HepG2 (cell line): ENCODE measurements around the gene FN1. TPM values are rescaled to one million over a fixed set of nuclear protein-coding genes. Genes with fewer than 3 reads are reported as not detected.

Experiments used
- BRF2 ChIP-seq: sonication (generic); formaldehyde crosslinking; IDR thresholded peaks from 2 replicates; pipeline ENCODE4 v1.8.1; 2022; ENCODE audit warnings: mild to moderate bottlenecking, missing genetic modification reagents
- DZIP1 ChIP-seq: sonication (generic); formaldehyde crosslinking; IDR thresholded peaks from 2 replicates; pipeline ENCODE4 v1.5.0; 2020; ENCODE audit warnings: mild to moderate bottlenecking, missing genetic modification reagents
- FOXK1 ChIP-seq: sonication (generic); formaldehyde crosslinking; IDR thresholded peaks from 2 replicates; pipeline ENCODE4 v1.4.0; 2020; ENCODE audit warnings: low read depth, missing genetic modification reagents, borderline replicate concordance
- HNF1A ChIP-seq, 2 experiments: sonication (generic) in 1 of 2; formaldehyde crosslinking in 1 of 2; IDR thresholded peaks; 2 replicates each; pipeline versions ENCODE4 v1.4.0 to v1.6.1; 2016 to 2020; ENCODE audit warnings: borderline replicate concordance in 1 of 2, low read depth in 1 of 2, mild to moderate bottlenecking in 1 of 2, missing genetic modification reagents in 1 of 2
- IRF1 ChIP-seq: sonication (generic); formaldehyde crosslinking; IDR thresholded peaks from 2 replicates; pipeline ENCODE4 v1.4.0; 2020; ENCODE audit warnings: low read depth, mild to moderate bottlenecking, missing genetic modification reagents
- KAT2B ChIP-seq: fragments of 150-350 bp; IDR thresholded peaks from 2 replicates; pipeline ENCODE4 v1.6.1; 2014; ENCODE audit warnings: low read depth, low read length, borderline replicate concordance
- MIER2 ChIP-seq: IDR thresholded peaks from 2 replicates; pipeline ENCODE4 v1.6.1; 2016; ENCODE audit warnings: missing biosample characterization, missing genetic modification reagents
- MTA1 ChIP-seq: sonication (generic); formaldehyde crosslinking; IDR thresholded peaks from 2 replicates; pipeline ENCODE4 v1.4.0; 2020; ENCODE audit warnings: missing genetic modification reagents, mild to moderate bottlenecking, borderline replicate concordance
- MTERF4 ChIP-seq: sonication (generic); formaldehyde crosslinking; IDR thresholded peaks from 2 replicates; pipeline ENCODE4 v1.8.0; 2023; ENCODE audit warnings: mild to moderate bottlenecking, missing genetic modification reagents
- MYC ChIP-seq: sonication (generic); formaldehyde crosslinking; IDR thresholded peaks from 2 replicates; pipeline ENCODE4 v1.9.0; 2021; ENCODE audit warnings: missing genetic modification reagents, borderline replicate concordance
- NFRKB ChIP-seq: fragments of 450-650 bp; IDR thresholded peaks from 2 replicates; pipeline ENCODE4 v1.6.1; 2017
- PAF1 ChIP-seq: IDR thresholded peaks from 2 replicates; pipeline ENCODE4 v1.6.1; 2016; ENCODE audit warnings: missing genetic modification reagents, missing compliant biosample characterization
- PHF21A ChIP-seq: sonication (generic); formaldehyde crosslinking; IDR thresholded peaks from 2 replicates; pipeline ENCODE4 v1.5.0; 2020; ENCODE audit warnings: mild to moderate bottlenecking, missing genetic modification reagents
- RFXAP ChIP-seq: sonication (generic); formaldehyde crosslinking; IDR thresholded peaks from 2 replicates; pipeline ENCODE4 v1.4.0; 2020; ENCODE audit warnings: missing genetic modification reagents, borderline replicate concordance
- SNRNP70 ChIP-seq: fragments of 200-400 bp; formaldehyde crosslinking; IDR thresholded peaks from 2 replicates; pipeline ENCODE4 v1.6.1; 2017; ENCODE audit warnings: mild to moderate bottlenecking, low read depth, low read length, moderate library complexity
- SOX5 ChIP-seq: IDR thresholded peaks from 2 replicates; pipeline ENCODE4 v1.6.1; 2016; ENCODE audit warnings: borderline replicate concordance
- ZNF143 ChIP-seq: sonication (generic); formaldehyde crosslinking; IDR thresholded peaks from 2 replicates; pipeline ENCODE4 v1.4.0; 2020; ENCODE audit warnings: missing genetic modification reagents
- ZNF331 ChIP-seq: sonication (generic); formaldehyde crosslinking; IDR thresholded peaks from 2 replicates; pipeline ENCODE4 v1.4.0; 2020; ENCODE audit warnings: missing genetic modification reagents
- polyA plus RNA-seq, 8 experiments: library from polyadenylated mRNA; depleted of rRNA in 3 of 8; stranded (reverse) in 7 of 8; unstranded in 1 of 8; fragments of >200 nt; fragmentation: Illumina TruSeq in 4 of 8; extraction: Trizol in 4 of 8; gene quantifications; 2 replicates each; pipeline versions ENCODE4 v1.2.1 to v1.2.3, GENCODE V29; 2011 to 2016; ENCODE audit warnings: low read depth in 4 of 8, missing spikeins in 1 of 8, mixed read lengths in 1 of 8; ENCODE audit not compliant: insufficient read depth in 1 of 8
- total RNA-seq, 5 experiments: library from RNA; depleted of rRNA; stranded (reverse); fragments of >200 nt; fragmentation: Illumina TruSeq; extraction: Trizol; gene quantifications; 2 replicates each; pipeline ENCODE4 v1.2.3, GENCODE V29; 2016; ENCODE audit warnings: low read depth in 1 of 5

FN1 gene
- total and polyA plus RNA-seq, 2 of the 13 experiments (the other 11 are each of a cell fraction or from before 2014, with no cell fraction given), result 1,847 to 6,471 TPM

- no peak for TF ChIP-seq MTA1 (CRISPR knock-in tag)
- TF ChIP-seq HNF1A (IDR thresholded peaks at IDR 0.05; ENCODE audit: low read depth), result no peak
- no peak for TF ChIP-seq HNF1A (CRISPR knock-in tag; IDR thresholded peaks at IDR 0.05; ENCODE audit: borderline replicate concordance)
- no peak for TF ChIP-seq KAT2B
- no peak for TF ChIP-seq FOXK1 (CRISPR knock-in tag)
- TF ChIP-seq ZNF331 (CRISPR knock-in tag), result no peak
- no peak for TF ChIP-seq MIER2 (CRISPR knock-in tag)
- no peak for TF ChIP-seq NFRKB
- no peak for TF ChIP-seq ZNF143 (CRISPR knock-in tag)
- 0 out of 2 replicates have a peak, but pooled peaks have one; percentile 18 for TF ChIP-seq SOX5 (CRISPR knock-in tag)
- TF ChIP-seq MTERF4, result no peak
- TF ChIP-seq IRF1 (CRISPR knock-in tag), result no peak
- no peak for TF ChIP-seq BRF2 (CRISPR knock-in tag)
- peak; percentile 79 for TF ChIP-seq PAF1 (CRISPR knock-in tag)
- no peak for TF ChIP-seq SNRNP70
- TF ChIP-seq RFXAP (CRISPR knock-in tag), result no peak
- no peak for TF ChIP-seq MYC (CRISPR knock-in tag)
- no peak for TF ChIP-seq PHF21A
- TF ChIP-seq DZIP1, result no peak
Measured at GRCh38 chr2:215374642-215375466, 61.0 kb downstream of the FN1 start (continued).
